Ovary (tissue), 3 donors: Measurements from ENCODE around the gene FBXL16.

Experiments
- POLR2A ChIP-seq: fragments of 450-650 bp; IDR thresholded peaks from one replicate; pipeline ENCODE4 v1.6.1; 2017; ENCODE audit warnings: antibody characterized with exemption, mild to moderate bottlenecking, moderate library complexity
- TF ChIP-seq, protein P1 (sequence below), 3 donors: fragments of 450-650 bp in 2 of 3; fragments of 200-600 bp in 1 of 3; IDR thresholded peaks; one replicate each; pipeline versions ENCODE4 v1.5.1 to v1.8.0; 2016 to 2022; ENCODE audit warnings: antibody characterized with exemption in 3 of 3, mild to moderate bottlenecking in 1 of 3
- donor health status: DM: no; HTN: no; CAD: no.

DNA sequence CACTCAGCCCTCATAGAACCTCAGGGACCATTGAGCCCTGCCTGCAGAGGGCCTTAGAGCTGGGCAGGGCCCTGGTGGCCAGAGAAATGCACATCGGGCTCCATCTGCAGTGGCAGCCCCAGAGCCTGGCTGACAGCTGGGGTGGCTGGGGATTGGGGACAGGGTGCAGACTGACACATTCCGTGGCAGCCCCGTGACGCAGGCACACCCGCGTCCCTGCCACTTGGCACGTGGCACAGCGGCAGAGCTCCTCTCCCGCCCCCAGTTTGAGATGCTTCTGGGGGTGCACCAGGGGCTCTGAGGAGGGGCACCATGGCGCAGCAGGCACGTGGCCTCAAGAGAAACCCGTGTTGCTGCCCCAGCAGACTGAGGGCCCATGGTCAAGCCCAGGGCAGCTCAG is 2.2 kb downstream of the FBXL16 start:
- TF ChIP-seq POLR2A: no peak
- TF ChIP-seq, protein P1, sequence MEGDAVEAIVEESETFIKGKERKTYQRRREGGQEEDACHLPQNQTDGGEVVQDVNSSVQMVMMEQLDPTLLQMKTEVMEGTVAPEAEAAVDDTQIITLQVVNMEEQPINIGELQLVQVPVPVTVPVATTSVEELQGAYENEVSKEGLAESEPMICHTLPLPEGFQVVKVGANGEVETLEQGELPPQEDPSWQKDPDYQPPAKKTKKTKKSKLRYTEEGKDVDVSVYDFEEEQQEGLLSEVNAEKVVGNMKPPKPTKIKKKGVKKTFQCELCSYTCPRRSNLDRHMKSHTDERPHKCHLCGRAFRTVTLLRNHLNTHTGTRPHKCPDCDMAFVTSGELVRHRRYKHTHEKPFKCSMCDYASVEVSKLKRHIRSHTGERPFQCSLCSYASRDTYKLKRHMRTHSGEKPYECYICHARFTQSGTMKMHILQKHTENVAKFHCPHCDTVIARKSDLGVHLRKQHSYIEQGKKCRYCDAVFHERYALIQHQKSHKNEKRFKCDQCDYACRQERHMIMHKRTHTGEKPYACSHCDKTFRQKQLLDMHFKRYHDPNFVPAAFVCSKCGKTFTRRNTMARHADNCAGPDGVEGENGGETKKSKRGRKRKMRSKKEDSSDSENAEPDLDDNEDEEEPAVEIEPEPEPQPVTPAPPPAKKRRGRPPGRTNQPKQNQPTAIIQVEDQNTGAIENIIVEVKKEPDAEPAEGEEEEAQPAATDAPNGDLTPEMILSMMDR (IDR thresholded peaks at IDR 0.05): no peak
